Activated CD4-positive, alpha-beta T cell treated with anti-CD3 and anti-CD28 coated beads, Interleukin-2, Interleukin-4, amounts not matched to agents 100 ng/mL and 50 ng/mL, durations not matched to agents 16 hours and 8 hours (primary cell): ENCODE data around the gene IKZF2.
A peak's percentile ranks its signal among the peaks of the same experiment; 100 is the strongest.

Experiments
- DNase-seq: peaks from one replicate; pipeline ENCODE4 v3.0.0-alpha.2; 2020; ENCODE audit warnings: low spot score

The IKZF2 gene

DNA sequence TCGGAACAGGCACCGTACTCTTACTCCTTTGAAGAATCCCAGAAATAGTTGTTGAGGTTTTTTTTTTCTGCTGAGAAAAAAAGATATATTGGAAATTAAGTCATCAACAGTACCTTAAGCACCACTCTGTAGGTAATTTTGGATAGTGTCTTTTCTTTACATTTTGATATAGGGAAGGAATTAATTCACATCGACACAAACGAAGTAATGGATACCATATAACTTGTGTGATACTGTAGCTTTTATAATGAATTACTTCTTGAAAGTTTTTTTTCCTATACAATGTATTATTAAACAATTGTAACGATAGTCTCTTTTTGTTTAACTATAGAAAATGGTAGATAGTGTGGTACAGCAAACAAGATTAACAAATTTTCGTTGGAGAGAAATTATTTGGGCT is 1.5 kb upstream of the IKZF2 start:
- DNase-seq = no peak

DNA sequence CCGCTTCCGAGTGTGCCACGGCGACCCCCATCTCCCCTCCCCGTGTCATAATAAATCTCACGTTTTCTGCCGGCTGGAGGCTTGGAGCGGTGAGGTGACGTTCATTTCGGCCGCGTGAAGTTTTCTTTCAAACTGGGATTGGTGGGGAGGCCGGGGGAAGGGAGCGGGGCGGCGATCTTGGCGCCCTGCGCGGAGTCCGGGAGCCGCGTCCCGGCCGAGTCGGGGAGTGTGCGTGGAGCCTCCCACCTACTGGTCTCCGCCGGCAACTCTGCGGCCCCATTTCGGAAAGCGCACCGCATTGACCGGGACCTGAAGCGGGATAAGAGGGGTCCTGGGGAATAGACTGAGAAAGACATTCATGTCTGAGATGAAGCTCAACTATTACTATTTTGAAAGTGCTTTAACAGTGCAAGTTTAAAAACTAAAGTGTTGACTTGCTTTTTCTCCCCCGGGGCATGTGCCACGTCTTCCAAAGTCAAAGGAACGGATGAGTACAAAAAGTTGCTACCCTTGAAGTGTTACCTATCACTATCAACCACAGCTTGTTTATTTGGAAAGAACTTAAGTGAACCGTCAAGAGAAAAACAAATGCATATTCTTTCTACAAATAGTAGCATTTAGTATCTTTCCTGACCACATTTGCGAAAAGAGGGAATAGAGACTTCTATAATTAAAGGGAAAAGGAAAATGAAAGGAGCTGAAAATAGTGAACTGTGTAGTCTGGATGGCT is 818 bp upstream of the IKZF2 start:
- peak; percentile 15 for DNase-seq

DNA sequence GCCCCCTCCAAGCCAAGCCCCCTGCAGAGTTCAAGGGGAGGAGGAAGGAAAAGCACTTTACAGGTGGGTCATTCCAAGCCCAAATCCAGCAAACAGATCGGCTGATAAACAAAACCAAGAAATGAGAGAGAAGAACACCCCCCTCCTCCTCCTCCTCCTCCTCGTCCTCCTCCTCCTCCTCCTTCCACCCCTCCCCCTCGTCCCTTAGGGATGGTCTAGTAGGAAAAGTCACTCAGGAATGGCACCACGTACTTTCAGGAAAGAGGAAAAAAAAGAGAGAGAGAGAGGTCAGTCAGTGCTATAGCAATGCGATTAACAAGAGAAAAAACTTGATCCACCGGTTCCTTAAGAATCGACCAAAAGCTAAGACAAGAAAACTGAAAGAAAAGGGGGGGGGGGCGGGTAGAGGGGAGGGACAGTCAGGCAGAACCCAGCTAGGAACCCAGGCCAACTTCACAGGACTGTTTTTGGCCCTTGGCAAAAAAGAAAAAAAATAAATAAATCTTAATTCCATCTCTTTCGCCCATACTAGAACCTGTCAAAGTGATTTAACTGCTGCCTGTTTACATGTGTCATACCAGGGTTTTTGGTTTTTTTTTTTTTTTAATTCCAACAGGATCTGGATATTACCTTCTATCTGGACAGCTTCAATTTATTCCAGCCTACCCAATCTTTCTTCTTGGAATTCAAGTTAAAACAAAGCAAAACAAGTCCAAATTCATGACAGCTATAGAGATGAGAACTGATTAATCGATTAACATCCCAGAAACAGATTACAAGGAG is 906 bp downstream of the IKZF2 start:
- no peak for DNase-seq

DNA sequence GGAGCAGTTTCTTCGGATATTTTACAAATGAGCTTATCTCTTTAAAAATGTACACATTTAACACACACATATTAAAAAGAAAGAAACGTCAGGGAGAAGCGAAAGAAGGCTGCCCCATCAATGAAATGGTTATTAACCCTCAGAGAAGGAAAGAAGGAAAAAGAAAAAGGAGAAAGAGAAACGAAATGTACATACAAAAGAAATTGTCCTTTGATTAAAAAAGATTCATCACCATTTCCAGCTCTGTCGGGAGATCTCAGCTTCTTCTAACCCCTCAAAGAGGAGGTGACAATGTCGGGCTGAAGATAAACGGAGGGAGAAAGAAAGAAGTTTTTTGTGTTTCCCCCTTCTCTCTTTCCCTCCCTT is 1.5 kb downstream of the IKZF2 start:
- no peak for DNase-seq

DNA sequence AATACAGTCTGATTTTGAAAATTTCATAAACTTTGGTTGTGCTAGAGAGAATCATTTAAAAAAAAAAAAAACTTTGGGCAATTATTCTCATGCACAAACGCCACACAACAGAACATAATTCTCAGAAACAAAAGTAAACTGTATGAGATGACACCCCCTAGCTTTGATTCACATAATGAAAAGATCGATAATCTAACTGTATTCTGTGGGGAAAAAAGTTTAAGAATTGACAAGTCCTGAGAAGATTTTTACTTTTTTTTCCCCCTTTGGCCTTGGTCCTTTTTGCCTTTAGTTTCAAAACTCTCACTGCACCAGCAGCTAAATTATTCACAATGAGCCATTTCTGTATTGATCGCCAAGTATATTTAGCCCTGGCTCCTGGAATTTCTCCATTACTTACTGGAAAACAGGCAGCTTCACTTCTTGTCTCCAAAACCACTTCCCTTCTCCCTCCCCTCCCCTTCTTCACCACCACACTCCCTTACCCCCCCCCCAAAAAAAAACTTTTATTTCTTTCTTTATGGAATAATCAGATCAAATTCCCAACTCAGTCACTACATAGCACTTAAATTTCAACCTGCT is 2.0 kb downstream of the IKZF2 start:
- no peak for DNase-seq

DNA sequence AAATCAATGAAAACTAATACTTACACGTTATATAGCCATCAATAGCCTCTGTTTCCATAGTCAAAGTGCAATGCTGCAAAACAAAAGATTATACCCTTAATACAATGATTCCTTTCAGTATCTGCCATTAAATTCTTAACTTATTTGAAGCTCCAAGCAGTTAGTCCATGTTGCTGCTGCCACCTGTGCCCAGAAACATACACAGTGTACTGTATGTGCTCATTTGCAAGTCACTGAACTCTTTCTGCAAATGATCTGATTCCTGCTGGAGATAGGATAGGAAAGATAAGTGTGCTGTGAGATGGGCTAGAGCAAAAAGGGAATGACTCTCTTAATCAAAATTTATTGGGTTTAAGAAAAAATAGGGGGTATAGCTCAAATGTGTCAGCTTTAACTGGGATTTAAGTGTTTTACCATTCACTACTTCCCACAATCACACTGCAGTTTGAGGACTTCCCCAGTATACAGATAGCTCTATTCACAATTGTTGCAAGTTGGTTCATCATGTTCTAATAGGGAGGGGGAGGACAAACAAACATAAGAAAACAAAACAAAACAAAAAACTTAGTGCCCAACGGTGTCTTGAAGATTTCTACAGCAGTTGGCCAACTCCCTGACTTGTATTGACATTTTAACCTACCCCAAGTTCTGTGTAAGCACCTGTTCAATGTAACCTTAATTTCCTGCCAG is 2.7 kb downstream of the IKZF2 start:
- DNase-seq = no peak

DNA sequence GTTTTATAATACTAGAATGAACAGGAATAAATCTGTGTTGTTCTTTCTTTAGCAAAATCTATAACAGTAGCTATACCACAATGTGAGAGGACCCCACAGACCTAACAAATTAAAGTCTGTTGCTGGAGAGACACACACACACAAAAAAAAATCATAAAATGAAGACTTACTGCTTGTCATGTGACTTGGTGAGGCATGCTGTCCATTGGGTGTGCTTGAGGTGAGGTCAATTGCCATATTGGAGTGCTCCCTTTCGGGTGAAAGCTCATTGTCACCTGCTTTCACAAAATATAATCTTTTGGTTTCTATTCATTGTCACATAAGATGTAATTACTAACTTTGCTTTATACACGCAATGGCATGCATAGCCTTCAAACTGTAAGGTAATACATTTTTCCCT is 3.9 kb downstream of the IKZF2 start:
- no peak for DNase-seq

DNA sequence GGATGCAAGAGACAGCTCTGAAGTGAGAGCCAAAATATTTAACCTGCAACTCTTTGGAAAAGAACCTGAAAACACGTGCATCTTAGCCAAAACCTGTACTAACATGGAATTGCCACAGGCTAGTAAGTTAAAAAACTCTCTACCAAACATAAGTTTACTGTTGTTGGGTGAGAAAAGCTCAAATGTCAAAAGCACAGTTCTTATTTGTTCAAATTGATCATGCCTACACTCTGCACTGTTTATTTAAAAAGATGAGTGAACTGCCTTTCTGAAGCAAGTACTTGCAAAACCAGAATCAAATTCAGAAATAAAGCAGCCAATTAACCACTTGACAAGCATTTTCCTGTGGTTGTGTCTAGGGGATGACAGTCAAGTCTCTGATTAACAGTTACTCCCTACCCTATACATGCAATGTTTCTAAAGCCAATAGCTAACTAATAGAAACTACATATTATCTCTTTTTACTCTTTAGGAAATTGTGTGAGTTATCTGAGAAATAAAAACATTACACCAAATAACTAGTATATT is 5.6 kb downstream of the IKZF2 start:
- DNase-seq = no peak

DNA sequence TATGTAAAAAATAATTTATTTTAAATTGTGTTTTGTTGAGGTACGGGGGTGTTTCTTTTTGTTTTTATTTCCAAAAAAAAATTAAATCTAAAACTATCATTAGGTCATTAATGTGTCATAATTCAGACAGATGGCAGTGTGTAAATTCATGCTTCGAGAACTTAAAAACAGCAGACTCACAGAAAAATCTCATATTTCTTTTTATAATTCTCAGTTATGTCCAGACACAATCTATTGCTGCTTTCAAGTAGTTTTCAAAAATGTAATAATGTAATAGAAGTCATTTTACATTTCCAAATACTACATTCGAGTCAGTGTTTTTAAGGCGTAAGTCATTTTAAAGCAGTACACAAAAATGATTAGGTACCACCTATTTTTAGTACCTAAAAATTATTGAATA is 14.3 kb downstream of the IKZF2 start:
- DNase-seq = no peak

DNA sequence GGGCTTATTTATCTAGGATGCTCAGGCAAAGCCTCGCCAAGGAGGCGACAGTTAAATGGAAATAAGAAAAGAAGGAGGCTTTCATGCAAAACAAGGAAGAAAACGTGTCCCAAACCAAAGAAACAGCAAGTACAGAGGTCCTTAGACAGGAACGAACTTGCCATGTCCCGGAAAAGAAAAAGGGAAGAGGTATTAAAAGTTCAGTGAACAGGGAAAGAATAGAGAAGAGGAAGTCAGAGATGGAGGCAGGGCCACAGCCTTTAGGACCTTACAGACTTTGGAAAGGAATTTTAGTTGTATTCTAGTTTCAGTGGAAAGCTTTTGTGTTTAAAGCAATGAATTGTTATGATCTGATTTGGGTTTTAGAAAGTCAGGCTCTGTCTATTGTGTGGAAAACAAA is 22.1 kb downstream of the IKZF2 start:
- no peak for DNase-seq

DNA sequence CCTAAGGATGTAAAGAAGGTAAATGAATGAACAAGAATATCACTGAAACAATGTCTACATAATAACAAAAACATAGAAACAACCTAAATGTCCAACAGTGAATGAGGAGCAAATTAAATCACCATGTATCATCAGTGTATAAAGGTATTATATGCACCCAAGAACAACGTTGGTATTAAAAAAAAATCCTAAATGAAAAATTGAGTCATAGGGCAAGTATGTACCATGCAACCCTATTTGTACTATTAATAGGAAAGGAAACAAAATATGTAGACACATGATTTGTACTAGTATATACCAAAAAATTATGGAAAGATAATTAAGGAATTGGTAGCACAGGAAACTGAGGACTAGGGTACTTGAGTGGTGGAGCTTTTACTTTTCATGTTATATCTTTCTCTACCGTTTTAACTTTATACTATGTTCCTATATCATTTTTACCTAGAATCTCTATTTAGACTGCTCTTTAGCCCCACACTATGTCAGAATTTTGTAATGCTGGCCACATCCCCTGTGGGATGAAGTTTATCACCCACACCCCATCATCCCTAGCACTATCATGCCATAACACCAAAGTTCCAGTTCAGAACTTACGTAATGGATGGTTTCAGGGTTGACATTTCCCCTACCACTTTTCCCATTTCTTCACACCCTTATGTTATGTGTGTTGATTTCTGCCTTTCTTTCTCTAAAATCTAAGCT is 25.6 kb downstream of the IKZF2 start:
- DNase-seq = no peak

DNA sequence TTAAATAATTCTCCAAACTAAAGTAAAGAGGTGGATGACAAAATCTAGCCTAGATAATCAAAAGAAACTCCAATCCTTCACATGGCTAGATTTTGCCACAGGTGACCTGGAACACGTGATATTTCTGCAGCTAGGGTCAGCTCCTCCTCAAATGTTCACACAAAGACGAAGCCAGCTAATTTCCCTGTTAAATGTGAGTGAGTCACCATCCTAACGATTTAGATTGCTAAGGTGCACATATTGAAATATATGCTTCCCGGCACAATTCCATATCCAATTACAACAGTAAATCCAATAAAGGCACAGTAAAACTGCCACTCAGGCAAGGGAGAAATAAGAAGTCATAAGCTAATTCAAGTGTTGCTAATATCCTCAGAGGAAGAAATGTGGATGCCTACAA is 28.7 kb downstream of the IKZF2 start:
- no peak for DNase-seq

DNA sequence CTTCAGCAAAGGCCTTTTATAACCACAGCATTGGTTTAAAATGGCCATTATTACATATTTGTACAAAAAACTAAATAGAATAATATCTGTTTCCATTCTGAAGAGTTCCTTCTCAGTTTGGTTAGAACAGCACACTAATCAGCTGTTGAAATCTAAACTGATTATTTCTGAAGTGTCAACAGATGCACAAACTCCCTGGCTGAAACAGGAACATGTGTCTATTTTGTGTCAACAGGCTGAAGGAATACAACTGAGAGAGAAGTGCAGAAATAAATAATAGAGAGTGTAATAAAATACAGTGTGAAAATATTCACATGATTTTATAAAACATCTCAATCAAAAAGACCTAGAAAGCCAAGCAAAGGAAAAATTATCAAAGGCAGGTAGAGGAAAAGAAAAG is 29.7 kb downstream of the IKZF2 start:
- DNase-seq = no peak

DNA sequence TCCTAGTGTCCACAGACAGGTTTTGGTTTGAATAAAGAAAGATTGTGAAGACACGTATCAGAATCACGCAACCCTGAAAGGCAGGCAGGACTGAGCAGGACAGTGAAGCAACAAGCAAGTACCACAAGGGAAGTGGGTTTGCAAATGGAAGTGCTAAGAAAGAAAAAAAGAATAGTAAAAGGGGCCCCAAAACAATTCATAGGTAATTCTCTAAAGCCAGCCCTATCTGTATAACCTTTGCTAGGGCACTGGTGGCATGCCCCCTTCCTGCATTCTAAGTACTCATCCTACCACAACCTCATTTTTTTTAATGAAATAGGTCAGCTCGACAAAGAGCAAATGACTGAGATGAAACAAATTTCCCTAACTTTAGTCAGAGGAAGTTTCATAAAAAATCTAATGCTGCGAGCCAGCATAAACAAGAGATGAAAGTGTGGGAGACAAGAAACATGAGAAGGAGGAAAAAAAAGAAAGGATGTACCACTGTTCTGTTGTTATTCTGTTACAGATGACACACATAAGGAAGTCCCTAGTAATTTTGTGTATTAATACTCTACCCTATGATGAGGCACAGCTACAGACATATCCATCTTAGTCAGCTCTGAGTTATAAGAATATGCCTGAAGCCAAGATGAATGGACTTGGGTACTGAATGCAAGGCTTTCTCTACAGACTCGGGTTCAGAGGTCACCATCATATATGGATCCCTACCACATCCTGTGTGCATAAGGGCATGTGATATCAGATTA is 32.2 kb downstream of the IKZF2 start:
- peak; percentile 53 for DNase-seq

DNA sequence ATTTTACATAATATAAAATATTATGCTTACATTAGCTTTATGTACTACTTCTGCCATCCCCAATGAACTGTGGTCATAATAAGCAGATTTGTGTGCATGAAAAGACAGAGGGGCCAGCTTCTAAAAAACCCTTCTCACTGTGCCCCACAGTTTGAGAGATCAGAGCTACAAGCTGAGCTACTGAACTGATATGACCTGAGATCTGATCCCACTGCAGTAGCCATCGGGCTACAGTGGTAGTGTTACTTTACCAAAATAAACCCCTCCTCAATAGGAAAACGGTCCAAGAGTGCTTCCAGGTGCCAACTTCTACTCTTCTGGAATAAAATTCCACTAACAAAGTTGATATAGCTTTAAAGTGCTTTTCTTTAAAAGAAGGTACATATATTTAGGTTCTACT is 43.1 kb downstream of the IKZF2 start:
- DNase-seq = no peak

DNA sequence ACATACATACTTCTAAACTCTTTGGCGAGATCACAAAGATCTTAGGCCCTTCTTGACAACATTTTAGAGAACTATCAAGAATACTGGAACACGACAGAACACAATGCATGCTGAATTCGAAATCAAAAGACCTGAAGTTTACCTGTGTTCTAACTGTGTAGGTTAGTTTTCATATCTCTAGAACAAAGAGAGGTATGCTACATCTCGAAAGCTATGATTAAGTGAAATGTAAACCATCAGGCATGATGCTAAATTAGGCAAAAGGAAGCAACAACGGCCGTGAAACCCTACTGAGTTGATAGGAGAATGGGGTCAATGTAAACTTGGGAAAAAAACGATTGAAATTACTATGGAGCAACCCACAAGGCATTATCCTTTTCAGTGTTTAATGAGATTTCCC is 43.7 kb downstream of the IKZF2 start:
- DNase-seq = no peak

DNA sequence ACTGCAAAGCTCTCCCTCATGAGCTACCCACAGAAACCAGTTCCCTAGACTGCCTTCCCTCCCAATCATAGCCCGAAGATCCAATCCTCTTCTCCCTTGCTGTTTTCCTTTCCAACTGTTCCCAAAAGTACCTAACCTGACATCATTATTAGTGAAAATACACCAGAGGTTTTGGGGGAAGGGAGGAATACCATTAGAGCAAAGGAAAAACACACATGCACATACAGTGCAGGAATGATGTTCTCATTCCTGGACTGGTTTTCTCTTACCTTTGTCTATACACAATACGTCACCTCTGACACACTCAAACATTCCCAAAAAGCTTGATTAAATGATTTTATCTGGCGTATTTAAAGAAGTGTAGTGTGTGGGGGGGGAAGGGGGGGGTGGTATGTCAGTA is 46.2 kb downstream of the IKZF2 start:
- DNase-seq = no peak

DNA sequence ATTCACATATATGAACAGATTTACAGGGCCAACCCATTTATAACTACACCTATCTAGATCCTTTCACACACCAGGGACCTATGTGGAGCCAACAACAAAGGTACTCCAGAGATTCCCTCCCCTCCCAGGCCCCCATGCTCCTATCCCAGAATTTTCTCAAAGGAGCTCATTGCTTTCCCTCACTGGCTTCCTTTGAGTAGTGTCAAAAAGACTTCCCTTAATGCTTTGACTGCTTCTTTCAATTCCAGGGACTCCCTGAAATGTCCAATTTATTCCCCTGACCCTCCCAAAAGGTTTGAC is 46.6 kb downstream of the IKZF2 start:
- DNase-seq = no peak

DNA sequence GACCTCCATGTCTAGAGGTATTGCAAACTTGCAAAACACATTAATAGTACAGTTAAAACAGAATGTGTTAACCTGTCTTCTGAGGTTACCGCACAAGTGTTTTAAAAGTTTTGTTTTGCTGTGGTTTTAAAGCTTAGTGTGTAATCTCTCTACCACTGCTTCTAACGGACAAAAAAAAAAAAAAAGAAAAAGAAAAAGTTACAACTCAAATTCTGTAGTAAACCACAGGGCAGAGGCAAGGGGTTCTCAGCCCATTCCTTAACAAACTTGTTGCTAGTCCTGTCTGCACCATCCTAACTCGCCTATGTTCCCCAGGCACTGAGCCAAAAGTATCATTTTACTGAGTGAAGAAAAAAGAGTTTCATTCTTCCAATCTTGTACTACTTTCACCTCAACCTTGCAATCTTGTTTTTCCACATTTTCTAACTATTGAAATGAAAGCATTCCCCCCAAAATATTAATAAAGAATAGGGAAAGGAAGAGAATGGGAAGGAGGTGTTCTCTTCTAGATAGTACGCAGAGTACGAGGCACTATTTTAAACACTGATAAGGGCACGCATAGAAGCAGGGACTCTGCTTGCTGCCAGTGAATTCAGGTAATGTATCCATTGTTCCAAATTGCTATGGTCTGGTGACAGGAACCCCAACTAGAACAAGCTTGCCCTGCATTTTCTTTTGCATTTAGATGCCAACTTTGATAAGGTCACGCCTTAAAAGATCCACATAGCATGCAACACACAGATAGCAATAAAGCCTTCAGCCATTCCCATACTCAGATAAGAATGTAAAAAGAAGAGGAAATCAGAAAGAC is 47.1 kb downstream of the IKZF2 start:
- peak; percentile 10 for DNase-seq

DNA sequence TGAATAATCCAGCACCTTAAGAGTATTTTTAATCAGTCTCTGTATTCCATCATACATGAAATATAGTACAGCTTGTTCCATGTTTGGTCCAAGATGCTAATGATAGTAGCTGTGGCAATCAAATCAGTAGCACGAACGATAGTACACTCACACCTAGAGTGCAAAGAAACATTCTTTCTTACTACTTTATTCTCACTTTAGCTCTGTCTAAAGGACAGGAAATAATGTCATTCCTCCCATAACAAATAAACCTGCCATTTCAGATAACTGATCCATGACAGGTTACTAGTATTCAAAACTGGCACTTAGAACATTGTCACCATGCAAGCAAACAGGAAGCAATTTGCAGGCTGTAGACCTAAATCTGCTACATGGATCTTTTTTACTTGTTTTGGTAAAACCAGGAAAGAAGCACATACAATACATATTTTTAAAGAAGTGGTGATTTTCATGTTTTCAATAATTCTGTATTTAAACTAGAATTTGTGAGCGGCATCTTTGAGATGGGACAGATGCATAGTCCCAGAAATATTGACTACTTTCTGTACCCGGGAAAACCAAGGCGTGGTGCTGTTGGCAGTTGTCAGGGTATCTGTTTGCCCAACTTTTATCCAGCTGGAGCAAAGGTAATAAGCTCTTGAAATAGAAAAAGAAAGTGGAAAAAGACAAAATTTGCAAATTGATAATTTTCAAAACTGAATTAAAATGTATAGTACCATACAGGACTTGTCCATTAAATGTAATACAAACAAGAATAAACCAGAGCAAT is 49.5 kb downstream of the IKZF2 start:
- peak; percentile 5 for DNase-seq
